HUES48 (cell line): Measurements from ENCODE around the gene OR6B3.

Experiments used
- H3K27ac ChIP-seq: one replicate; pipeline ENCODE4 v1.7.0; 2013; ENCODE audit warnings: low read depth, low read length, inconsistent platforms
- H3K27me3 ChIP-seq: 2 replicates; pipeline ENCODE4 v1.6.1; 2013; ENCODE audit warnings: mild to moderate bottlenecking, low read length; ENCODE audit not compliant: control insufficient read depth, insufficient read depth
- H3K36me3 ChIP-seq: 2 replicates; pipeline ENCODE4 v1.6.1; 2013; ENCODE audit warnings: low read length; ENCODE audit not compliant: control insufficient read depth, insufficient read depth
- H3K4me1 ChIP-seq: 2 replicates; pipeline ENCODE4 v1.6.1; 2013; ENCODE audit warnings: mild to moderate bottlenecking, low read length; ENCODE audit not compliant: control insufficient read depth, insufficient read depth
- H3K4me3 ChIP-seq: 2 replicates; pipeline ENCODE4 v1.5.1; 2013; ENCODE audit warnings: mild to moderate bottlenecking, low read depth, low read length
- H3K9ac ChIP-seq: 2 replicates; pipeline ENCODE4 v1.6.1; 2013; ENCODE audit warnings: mild to moderate bottlenecking, low read depth, low read length, moderate library complexity
- H3K9me3 ChIP-seq: 2 replicates; pipeline ENCODE4 v1.6.1; 2013; ENCODE audit warnings: low read length; ENCODE audit not compliant: control insufficient read depth, insufficient read depth

OR6B3 gene

DNA sequence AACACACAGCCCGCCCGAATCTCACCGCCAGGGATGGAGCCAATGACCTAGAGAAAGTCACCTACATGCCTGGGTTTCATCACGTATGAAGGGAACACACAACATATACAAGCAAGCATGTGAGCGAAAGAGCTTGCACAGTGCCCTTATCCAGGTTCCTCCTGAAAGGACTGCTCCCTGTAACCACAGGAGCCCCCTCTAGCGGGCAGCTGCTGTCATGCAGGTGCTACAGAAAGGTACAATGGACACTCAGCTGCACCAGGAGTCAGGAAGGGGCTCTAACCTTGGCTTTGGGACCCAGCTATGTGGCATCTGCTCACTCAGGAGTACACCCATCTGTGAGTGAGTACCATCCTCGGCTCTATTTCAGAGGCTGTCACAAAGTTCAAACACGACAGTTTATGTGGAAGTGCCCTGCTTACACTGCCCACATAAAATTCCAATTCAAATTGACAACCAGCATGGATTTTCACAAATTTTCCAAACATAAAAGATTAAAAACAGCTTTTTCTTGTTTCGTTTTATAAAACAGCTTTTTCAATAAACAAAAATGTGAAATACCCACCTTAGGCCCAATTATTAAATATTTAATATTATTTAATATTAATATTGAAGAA, 31.7 kb downstream of the OR6B3 start:
- Histone ChIP-seq H3K4me1 (peaks cover 5% of the 10 kb centered on the region), H3K9me3 (no peaks in the 10 kb centered on the region), H3K4me3 (no peak overlapping the region), H3K27me3 (no peaks in the 10 kb centered on the region), H3K27ac (no peak overlapping the region), H3K36me3 (peaks cover 43% of the 10 kb centered on the region), H3K9ac (no peak overlapping the region)

DNA sequence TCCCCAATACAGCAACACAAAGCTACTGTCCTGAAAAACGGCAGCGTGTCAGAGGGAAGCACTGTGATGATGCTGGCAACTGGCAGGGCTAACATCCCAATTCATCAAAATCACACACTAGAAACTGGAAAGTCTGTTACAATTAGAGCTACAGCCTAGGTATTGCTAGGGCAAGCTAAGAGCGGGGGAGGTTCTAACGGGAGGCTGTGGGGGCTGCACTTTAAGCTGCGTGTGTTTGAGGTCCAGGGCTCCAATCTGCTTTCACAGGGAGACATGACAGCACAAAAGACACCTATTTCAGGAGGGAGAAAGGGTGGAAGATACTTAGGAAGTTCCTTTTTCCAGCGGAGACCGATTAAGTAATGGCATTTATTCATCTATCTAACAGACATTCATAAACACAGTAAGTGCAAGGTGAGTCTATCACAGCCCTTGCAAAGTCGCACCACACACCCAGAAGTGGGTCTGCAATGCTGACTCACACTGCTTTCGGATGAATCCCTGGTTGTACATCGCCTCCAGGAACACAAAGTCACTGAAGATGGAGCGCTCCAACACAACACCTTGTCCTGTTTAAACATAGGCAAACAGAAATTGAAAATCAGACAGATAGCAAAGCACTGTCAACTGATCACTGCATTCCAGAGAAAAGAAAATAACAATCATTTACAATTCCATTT, 35.1 kb downstream of the OR6B3 start:
- Histone ChIP-seq H3K4me1 (no peaks in the 10 kb centered on the region), H3K9me3 (no peaks in the 10 kb centered on the region), H3K4me3 (no peak overlapping the region), H3K36me3 (peaks cover 73% of the 10 kb centered on the region), H3K27ac (no peak overlapping the region), H3K9ac (no peak overlapping the region), H3K27me3 (no peaks in the 10 kb centered on the region)

- Histone ChIP-seq H3K9me3 (no peaks in the 10 kb centered on the region), H3K4me3 (no peak overlapping the region), H3K9ac (no peak overlapping the region), H3K27ac (no peak overlapping the region), H3K36me3 (peaks cover 95% of the 10 kb centered on the region), H3K27me3 (no peaks in the 10 kb centered on the region), H3K4me1 (no peaks in the 10 kb centered on the region)
Measured at GRCh38 chr2:240014327-240014726, 39.0 kb downstream of the OR6B3 start.

DNA sequence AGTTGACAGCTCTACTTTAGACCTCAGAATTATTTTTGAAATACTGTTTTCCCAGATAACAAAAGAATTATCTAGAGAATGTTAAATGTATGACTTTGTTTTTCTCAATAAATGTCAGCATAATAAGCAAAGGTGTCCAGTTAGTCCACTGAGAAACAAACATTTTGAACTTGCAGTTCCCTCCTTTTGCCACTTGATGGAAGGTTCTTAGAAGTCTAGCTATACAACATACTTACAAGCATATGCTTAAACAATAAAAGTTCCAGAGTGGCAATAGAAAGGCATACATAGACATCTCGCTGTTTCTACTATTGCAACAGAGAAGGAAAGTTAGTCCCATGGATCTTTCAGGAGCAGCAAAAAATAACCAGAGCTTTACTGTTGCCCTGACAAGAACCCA, 40.0 kb downstream of the OR6B3 start:
- no peaks in the 10 kb centered on the region for H3K27me3 ChIP-seq
- no peak overlapping the region for H3K27ac ChIP-seq
- no peak overlapping the region for H3K9ac ChIP-seq
- H3K4me3 ChIP-seq, result no peak overlapping the region
- no peaks in the 10 kb centered on the region for H3K9me3 ChIP-seq
- H3K4me1 ChIP-seq, result no peaks in the 10 kb centered on the region
- peaks cover 95% of the 10 kb centered on the region for H3K36me3 ChIP-seq

DNA sequence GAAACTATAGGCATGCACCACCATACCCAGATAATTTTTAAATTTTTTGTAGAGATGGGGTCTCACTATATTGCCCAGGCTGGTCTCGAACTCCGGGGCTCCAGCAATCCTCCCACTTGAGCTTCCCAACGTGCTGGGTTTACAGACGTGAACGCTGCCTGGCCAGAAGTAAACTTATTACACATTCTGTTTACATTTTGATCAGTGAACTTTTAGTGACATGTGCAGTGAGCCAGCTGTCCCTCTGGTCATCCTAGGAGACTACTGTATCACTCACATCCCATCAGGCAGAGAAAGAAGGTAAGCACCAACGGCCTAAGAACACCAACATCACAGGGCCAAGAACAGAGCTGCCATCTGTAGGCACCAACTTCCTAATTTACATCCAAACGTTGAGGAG, 50.3 kb downstream of the OR6B3 start:
- Histone ChIP-seq H3K9ac (no peak overlapping the region), H3K4me1 (0 out of 2 replicates have a peak, but pooled peaks cover 3% of the 10 kb centered on the region), H3K4me3 (no peak overlapping the region), H3K27ac (no peak overlapping the region), H3K9me3 (no peaks in the 10 kb centered on the region), H3K27me3 (no peaks in the 10 kb centered on the region), H3K36me3 (peaks cover 94% of the 10 kb centered on the region)

GRCh38 chr2:240000671-240001070, 52.6 kb downstream of the OR6B3 start:
- H3K27me3 ChIP-seq, result no peaks in the 10 kb centered on the region
- H3K36me3 ChIP-seq, result peaks cover 76% of the 10 kb centered on the region
- no peak overlapping the region for H3K4me3 ChIP-seq
- no peaks in the 10 kb centered on the region for H3K9me3 ChIP-seq
- H3K4me1 ChIP-seq, result 0 out of 2 replicates have a peak, but pooled peaks cover 5% of the 10 kb centered on the region
- H3K9ac ChIP-seq, result no peak overlapping the region
- H3K27ac ChIP-seq, result no peak overlapping the region

- Histone ChIP-seq H3K9me3 (no peaks in the 10 kb centered on the region), H3K9ac (no peak overlapping the region), H3K27me3 (no peaks in the 10 kb centered on the region), H3K4me1 (0 out of 2 replicates have a peak, but pooled peaks cover 5% of the 10 kb centered on the region), H3K36me3 (peaks cover 48% of the 10 kb centered on the region), H3K27ac (no peak overlapping the region), H3K4me3 (no peak overlapping the region)
Measured at GRCh38 chr2:239997686-239998409, 55.5 kb downstream of the OR6B3 start.
